GM21576 (cell line): ENCODE results near the gene LRRC45.

Source experiments
- ATAC-seq: cut with Tn5 transposase; IDR thresholded peaks from one replicate; pipeline ENCODE4 v1.9.1; 2021; ENCODE audit warnings: mild to moderate bottlenecking, moderate library complexity; ENCODE audit not compliant: unreplicated experiment

LRRC45 gene

DNA sequence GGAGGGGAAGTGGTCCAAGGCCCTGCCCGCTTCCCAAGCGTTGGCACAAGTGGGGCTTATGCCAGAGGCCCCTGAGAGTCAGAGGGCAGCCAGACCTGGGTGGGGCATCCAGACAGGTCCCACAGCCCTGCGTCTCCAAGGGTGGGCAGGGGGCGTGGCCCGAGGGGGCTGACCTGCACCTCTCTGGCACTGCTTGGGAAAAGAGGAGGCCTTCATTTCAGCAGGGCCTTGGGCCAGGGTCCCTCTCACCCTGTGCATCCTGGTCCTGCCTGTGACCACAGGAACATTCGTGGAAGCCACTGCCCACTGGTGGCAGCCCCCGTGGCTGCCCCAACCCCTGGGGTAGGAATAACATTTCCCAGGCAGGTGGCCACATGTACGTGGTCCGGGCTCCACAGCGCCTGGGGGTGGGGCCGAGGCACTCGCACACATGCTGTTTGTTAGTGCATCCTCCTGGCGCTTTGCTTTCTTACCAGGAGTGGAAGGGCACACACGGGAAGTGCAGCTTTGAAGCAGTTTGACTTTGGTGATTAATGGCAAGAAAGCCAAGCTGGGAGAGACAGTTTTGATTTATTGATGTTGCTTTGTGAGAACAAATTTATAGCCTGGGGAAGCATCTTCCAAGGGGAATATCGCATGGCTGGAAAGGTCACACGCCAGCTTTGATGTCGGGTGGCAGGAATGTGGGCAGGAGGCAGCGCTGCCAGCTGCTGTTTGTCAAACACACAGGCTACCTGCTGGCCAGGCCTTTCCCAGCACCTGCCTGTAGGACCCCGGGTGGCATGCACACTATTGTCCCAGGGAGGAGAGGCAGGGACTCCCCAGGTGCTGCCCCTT is 4.7 kb upstream of the LRRC45 start:
- ATAC-seq: no peak

DNA sequence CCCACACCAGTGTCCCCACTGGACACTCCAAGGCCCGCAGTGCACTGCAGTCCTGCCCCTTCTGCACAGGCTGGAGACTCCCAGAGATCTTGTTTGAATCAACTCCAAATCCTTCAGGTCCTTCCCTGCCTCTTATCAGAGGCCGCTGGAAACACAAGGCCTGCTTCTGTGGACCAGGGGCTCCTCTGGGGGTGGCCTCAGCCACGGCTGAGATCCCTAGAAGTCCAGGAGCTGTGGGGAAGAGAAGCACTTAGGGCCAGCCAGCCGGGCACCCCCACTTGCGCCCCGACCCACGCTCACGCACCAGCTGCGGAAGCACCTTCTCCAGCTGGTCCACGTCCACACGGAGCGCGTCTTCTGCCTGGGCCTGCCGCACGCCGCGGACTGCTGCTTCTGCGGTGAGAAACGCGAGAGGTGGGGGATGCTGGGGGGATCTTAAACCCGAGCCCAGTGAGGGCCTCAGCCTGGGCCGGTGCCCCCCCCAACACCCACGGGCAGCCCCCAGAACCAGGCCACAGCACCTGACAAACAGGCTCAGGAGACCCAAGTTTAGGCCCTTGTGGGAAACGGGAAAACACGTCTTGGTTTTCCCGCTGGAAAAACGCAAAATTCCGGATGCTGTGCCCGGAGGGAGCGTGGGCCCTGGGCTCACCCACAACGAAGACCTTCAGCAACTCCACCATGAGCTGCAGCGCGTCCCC is 4.0 kb upstream of the LRRC45 start:
- no peak for ATAC-seq

DNA sequence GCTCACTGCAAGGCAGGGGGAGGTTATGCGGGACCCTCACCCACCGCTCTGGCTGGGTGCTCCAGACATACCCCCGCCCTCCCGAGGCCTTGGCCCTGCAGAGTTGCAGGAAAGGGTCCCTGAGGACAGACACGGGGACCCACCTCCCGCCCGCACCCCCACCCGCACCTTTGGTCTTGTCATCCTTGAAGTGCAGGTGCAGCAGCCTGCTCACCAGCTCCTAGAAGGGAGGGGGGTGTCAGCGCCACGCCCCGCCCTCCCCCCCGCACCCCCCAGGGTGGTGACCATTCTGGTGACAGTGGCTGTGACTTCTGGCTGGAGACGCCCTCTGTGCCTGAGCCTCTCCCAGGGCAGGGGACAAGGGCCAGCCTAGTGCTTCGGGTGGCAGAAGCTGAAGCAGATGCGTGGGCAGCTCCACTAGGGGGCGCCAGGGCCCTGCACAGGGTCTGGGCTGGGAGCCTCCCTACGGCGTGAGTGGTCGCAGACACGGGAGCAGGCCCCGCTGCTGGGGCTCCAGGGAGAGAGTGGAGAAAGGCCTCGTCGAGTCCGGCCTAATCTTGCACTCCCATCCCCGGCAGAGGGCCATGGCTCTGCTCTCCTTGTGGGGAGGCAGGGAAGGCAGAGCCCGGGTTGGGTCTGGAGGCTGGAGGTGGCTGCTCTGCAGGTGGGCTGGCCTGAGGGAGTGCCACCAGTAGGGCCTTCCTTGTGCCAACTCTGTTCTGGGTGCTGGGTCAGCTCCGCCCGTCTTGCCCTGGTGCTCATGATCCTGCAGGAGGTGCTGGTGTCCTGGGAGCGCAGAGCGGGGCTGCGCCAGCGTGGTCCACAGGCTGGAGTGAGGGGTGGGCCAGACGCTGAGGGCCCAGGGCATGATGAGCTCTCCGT is 3.2 kb upstream of the LRRC45 start:
- ATAC-seq: no peak

DNA sequence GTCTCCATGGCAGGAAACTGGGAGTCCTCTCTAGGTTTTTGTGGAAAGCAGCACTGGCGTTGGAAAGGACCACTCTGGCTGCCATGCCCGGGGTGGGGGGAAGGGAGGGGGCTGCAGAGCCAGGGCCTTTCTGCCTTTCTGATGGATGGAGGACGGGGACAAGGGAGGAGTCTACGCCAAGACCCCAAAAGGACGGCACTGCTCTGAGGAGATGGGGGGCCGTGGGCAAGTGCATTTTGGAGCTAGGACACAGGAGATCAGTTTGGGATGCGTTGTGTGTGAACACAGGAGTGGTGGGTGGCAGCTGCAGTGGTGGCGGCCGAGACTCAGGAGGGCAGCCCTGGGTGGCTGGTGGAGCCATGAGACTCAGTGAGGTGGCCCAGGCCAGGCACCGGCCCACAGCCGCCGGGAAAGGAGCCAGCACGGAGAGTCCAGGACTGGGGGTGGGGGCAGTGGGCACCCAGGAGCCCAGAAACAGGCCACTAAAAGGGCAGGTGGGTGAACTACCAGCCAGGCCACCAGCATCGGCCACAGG is 2.5 kb upstream of the LRRC45 start:
- ATAC-seq: no peak

DNA sequence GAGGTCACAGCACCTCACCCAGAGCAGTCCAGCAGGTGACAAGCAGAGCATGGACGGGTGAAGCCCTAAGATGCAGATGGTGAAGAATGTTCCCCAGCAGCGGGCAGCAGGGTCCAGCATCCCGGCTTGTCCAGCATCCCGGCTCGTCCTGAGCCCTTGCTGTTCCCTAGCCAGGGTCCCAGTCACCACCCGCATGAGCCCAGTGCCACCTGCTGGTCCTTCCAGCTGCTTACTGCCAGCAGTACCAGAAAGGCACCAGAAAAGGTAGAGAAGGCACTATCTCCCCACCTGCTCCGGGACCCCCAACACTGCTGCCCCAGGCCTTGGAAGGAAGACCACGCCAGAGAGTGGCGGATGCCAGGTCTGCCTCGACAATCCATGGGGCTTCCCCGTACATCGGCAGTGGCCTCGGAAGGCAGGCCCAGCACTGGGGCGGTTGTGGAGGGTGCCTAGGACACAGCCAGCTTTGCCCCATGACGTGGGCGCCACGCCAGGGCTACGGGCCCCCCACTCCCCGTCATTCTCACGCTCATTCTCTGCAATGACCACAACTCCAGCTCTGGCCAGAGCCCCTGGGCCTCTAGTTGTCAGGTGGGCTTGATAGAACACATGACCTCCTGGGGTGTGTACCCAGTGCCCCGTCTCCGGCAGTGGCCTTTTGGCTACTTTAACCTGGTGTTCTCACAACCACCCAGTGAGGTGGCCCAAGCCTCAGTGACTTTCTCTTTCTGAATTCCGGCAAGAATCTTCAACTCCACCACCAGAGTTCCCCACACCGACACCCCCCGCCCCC is 1.8 kb upstream of the LRRC45 start:
- ATAC-seq: no peak

DNA sequence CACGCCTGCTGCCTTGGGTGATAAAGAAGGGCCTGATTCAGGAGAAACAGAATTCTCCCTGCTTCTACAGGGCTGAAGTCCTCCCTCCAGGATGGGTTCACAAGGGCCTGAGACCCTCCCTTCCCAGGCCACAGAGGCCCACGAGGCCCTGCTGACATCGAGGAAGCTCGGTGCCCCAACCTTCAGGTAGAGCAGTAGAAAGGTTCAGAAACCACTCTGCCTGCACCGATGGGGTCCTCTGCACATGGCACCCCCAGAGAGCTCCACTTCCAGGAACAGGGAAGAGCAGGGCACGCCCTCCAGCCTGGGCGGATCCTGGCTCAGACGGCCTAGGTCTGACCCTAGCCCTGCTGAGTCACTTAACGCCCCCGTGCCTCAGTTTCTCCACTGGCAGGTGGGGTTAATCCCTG is 1.2 kb upstream of the LRRC45 start:
- ATAC-seq: no peak

DNA sequence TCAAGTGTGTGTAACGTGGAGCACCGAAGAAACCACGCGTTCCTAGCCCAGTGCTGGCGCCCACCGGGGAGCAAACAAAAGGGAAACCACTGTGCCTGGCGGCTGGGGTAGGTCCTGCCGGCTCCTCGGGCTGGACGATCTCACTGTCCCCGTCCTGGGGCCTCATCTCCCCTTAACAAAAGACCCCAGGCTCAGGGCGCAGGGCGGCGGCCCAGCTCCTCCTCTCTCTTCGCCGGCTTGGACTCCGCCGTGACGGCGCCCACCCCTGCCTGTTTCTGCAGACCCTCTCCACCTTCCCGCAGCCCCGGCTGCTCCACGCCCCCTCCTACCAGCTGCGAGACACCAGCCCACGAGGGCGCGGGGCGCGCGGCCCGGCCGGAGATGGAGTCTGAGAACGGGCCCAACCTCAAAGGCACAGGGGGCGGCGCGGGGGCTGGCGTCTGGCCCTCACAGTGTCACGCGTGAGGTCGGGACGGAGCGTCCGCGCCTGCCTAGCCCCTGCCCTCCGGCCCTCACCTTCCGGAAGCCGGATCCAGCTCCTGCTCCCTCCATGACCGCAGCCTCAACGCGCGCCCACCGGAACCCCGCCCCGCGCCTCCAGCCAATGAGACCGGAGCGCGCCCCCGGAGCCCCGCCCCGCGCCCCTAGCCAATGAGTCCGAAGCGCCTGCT is 660 bp upstream of the LRRC45 start, which contains the start of gene CENPX:
TSS of gene CENPX (minus strand) at position 569 of the 671 bp plus-strand sequence. CDS start at position 552, 17 bp downstream.
- ATAC-seq: no peak

DNA sequence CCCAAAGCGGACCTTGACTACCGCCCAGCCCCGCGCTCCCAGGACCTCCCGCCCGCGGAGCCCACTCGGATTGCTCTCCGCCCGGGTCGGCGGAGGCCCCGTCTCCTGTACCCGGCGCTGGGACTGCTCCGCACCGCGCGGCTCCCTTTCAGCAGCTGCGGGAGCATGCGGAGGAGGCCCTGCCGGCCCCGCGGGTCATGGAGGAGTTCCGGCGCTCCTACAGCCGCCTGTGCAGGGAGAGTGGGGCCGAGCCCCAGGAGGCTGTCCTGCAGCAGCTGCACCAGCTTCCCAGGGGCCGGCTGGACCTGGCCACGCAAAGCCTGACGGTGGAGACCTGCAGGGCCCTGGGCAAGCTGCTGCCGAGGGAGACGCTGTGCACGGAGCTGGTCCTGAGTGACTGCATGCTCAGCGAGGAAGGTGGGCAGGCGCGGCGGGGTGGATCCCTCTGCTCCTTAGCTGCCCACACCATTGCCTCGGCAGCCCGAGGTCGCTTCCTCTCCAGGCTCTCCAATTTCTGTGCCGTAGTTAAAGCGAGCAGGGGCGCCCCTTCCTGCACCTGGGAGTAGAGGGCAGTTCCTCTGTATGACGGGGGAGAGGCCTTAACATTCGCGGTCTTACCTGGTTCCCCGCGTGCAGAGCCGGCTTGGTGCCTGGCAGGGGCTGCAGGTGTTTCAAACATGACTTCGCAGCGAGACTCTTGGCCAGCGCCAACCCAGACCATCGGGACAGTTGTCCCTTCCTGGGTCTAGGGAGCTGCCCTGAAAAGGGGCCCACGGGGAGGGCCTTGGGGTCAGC is 539 bp downstream of the LRRC45 start:
- ATAC-seq: peak; percentile 4

DNA sequence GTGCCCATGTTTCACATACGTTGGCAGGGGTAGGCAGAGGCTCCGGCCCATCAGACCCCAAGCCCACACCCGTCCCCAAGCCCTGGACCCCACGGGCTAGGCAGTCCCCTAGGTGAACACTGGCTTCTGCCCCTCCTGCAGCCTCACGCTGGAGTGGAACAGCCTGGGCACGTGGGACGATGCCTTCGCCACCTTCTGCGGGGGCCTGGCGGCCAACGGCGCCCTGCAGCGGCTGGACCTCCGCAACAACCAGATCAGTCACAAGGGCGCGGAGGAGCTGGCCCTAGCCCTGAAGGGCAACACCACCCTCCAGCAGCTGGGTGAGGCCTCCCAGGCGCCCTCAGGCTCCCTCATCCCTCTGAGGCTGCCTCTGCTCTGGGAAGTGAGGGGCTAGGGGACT is 1.8 kb downstream of the LRRC45 start:
- ATAC-seq: no peak

DNA sequence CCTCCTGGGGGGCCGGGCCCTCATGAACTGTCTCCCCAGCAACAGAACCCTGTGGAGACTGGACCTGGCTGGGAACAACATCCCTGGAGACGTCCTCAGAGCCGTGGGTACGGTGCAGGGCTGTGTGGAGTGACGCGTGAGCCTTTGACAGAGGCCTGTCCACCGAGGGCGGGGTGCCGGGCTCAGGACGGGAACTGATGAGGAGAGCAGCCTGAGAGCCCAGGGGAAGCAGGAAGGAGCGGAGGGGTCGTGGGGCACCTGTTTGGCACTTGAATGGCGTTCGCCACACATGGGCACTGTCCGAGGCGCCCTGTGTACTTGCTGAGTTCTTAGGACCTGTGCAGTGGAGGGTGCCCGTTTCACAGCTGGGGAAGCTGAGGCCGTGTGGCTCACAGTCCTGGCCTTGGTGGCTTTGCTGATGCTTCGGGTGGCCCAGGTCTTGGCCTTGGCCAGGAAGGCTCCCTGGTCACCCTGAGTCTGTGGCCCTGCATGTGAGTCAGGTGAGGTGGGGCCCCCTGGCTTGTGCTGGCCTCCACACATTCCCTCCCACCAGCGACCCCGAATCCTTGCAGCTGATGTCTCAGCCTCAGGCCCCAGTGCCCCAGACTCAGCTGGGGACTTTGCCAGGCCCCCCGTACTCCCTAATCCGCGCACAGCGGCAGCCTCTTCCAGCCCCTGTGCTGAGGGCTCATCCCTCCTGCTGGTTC is 2.4 kb downstream of the LRRC45 start:
- ATAC-seq: no peak

DNA sequence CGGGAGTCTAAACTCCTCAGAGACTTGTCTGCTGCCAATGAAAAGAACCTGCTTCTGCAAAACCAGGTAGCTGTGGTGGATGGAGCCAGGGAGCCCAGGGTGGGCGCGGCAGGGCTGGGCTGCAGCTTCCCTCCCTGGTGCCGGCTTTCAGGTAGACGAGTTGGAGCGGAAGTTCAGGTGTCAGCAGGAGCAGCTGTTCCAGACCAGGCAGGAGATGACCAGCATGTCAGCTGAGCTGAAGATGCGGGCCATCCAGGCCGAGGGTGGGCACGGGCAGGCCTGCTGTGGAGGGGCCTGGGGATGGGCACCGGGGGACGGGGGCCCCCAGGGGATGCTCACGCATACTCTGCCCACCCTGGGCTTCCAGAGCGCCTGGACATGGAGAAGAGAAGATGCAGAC is 5.1 kb downstream of the LRRC45 start:
- no peak for ATAC-seq

DNA sequence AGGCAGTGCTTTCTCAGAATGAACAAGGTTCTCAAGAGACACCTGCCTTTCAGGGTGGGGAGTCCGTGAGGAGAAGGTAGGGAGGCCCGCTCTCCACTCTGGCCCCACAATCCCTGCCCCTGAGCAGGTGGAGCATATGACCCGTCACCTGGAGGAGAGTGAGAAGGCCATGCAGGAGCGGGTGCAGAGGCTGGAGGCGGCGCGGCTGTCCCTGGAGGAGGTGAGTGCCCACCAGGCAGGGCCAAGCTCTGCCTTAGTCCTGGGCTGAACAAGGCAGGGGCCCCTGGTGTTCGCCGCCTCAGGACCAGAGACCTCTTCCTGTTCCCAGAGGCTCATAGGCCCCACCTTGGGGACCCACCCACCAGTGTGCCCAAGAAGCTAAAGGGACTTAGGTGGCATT is 5.9 kb downstream of the LRRC45 start:
- ATAC-seq: no peak

DNA sequence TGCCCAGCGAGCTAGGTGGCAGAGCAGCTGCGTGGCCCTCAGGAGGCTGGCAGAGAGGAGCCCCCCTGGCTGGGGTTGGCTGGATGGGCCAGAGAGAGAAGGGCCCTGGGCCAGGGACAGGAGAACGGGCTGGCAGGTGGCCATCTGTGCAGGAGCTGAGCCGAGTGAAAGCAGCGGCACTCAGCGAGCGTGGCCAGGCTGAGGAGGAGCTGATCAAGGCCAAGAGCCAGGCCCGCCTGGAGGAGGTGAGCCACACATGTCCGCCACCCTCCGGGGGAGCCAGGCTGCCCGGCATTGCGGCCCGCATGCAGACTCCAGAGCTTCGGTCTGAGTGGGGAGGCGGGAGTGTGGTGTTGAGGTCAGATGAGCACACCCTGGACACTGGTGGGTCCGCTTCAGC is 6.3 kb downstream of the LRRC45 start:
- ATAC-seq: no peak

DNA sequence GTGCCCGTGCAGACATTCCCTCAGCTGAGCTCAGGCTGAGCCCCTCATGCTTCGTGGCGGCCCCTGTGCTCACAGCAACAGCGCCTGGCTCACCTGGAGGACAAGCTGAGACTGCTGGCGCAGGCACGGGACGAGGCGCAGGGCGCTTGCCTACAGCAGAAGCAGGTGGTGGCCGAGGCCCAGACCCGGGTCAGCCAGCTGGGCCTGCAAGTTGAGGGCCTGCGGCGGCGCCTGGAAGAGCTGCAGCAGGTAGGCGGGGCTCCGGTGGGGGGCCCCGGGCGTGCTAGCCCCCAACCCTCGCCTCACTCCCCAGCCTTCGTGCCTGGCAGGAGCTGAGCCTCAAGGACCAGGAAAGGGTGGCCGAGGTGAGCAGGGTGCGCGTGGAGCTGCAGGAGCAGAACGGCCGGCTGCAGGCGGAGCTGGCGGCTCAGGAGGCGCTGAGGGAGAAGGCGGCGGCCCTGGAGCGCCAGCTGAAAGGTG is 6.9 kb downstream of the LRRC45 start:
- no peak for ATAC-seq

DNA sequence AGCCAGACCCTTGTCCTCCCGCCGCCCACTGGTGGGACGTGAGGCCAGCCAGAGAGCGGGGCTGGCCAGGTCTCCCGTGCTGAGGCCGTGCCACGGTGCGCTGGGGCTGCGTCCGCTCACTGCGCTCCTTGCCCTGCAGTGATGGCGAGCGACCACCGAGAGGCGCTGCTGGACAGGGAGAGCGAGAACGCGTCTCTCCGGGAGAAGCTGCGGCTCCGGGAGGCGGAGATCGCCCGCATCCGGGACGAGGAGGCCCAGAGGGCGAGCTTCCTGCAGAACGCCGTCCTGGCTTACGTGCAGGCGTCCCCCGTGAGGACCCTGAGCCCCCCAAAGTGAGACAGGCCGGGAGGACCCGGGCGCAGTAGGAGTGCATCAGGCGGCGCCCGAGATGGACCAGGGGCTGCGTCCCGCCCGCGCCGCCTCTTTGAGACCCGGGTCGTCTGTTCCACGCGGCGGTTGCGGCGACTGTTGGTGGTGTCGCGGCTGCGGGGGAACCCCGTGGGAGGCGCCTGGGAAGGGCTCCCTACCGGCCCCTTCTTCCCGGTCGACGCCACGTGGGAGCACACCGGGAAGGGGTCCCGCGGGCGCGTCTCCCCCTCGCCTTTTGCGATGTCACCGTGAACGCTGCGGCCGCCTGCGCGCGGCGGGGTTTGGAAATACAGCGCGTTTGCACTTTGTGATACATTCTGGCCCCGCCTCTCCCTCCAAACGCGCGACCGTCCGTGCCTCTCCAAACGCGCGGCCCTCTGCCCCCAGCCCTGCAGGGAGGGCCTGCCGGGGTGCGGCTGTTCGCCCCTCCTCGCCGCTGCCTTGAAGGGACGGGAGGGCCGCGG is 7.6 kb downstream of the LRRC45 start:
- peak; percentile 58 for ATAC-seq

DNA sequence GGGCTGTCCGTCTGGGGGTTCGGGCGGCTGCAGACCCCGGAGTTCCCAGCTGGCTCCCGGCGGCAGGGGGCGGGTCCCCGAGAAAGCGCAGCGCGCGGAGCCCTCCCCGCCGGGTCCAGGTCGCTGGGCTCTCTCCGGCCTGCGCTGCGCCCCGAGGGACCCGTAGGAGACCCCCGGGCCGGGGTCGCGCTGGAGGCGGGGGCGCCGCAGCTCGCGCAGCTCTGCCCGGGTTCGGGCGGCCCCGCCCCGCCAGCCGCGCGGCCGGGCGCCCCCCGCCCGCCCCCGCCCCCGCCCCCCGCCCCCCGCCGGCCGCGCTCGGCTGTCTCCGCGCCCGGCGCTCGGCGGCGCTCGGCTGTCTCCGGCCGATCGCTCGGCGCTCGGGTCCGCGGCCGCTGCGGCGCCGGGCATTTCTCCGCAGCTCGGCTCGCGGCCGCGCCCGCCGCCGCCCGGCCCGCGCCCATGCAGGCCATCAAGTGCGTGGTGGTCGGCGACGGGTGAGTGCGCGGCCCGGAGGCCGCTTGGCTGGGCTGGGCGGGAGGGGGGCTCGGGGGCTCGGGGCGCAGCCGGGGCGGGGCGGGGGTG is 8.3 kb downstream of the LRRC45 start, which contains the start of gene RAC3:
TSS of gene RAC3 (plus strand) at position 376 of the 582 bp plus-strand sequence. CDS start at position 460, 84 bp downstream.
- ATAC-seq: no peak
